ENCODE results near the gene PPIH. TPM values are rescaled to one million over a fixed set of nuclear protein-coding genes. Genes with fewer than 3 reads are reported as not detected.
A peak's percentile ranks its signal among the peaks of the same experiment; 100 is the strongest.

The PPIH gene
- total RNA-seq, 4 donors from 2014 or later = 12.5 to 17.2 (median 15.0) TPM

DNA sequence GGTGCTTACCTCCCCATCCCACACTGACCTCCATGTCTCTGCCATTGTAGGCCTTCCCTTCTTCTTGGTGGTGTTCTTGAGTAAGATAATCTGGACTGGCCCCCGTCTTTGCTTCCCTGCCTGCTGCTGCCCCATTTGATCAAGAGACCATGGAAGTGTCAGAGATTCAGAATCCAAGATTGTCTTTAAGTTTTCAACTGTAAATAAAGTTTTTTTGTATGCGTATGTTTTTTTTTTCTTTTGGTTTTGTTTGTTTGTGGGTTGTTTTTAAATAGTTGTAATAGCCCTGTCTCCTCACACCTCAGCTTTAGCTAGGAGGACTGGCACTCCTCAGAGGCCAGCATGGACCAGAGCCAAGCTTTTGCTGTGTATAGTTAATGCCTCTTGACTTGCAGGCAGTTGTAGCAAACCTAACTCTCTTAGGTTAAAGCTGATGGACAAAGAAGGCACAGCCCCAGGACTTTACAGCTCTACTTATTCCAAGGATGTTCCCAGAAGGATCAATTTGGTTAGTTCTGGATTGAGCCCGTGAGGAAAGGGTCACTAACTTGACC, 18.4 kb downstream of the PPIH start:
- DNase-seq (ENCODE audit: extremely low spot score) = no peak
- peaks cover 3 to 37% (median 14%) of the 10 kb centered on the region in 4 donors for H3K36me3 ChIP-seq
- no peaks in the 10 kb centered on the region for H3K9me3 ChIP-seq
- H3K27me3 ChIP-seq = no peaks in the 10 kb centered on the region
- WGBS = 95% methylated on average over 3 of the region's 3 CpGs
- H3K27ac ChIP-seq (replicated peaks in 1 of 4) = no peak overlapping the region
- intact Hi-C loops (cut with DNase I) = no loop called here
- no peak overlapping the region for H3K4me3 ChIP-seq
- peaks cover 14 to 23% (median 19%) of the 10 kb centered on the region in 4 donors for H3K4me1 ChIP-seq
- TF ChIP-seq EP300 (IDR thresholded peaks at IDR 0.05) (no peak), POLR2AphosphoS5 (IDR thresholded peaks at IDR 0.05) (no peak)

- peaks cover 3 to 28% (median 19%) of the 10 kb centered on the region in 4 donors for H3K36me3 ChIP-seq
- 86% methylated on average over 10 of the region's 10 CpGs for WGBS
- peaks cover 26 to 35% (median 31%) of the 10 kb centered on the region in 4 donors for H3K4me1 ChIP-seq
- TF ChIP-seq POLR2AphosphoS5 (IDR thresholded peaks at IDR 0.05) (no peak), CTCF (IDR thresholded peaks at IDR 0.05) (no peak)
- H3K9me3 ChIP-seq = no peaks in the 10 kb centered on the region
- H3K27ac ChIP-seq (replicated peaks in 1 of 4) = no peak overlapping the region
- intact Hi-C loops (cut with DNase I) = no loop called here
- H3K4me3 ChIP-seq = no peak overlapping the region
- H3K27me3 ChIP-seq = no peaks in the 10 kb centered on the region
- DNase-seq (ENCODE audit: extremely low spot score) = no peak
These were observed 21.3 kb downstream of the PPIH start for GRCh38 chr1:42679364-42679983.

DNA sequence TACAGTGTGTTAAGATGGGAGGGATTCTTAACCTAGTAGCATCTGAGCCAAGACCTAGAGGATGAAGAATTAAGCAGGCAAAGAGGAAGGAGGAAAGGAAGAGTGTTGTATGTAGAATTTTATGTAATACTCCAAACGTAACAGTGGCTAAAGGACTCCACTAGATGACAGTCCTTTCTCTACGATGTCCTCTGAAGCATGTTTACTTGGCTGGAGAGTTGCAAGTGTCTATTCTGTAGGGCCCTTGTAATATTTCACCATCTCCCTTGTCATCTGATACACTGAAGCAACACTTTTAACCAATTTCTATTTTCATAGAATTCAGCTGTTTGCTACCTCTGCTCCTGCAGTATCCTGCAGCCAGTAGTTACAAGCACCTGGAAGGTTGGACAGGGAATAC, 21.8 kb downstream of the PPIH start:
- Histone ChIP-seq H3K27me3 (no peaks in the 10 kb centered on the region), H3K36me3 (peaks cover 3 to 22% (median 15%) of the 10 kb centered on the region in 4 donors), H3K4me3 (no peak overlapping the region), H3K4me1 (peaks cover 32 to 38% (median 34%) of the 10 kb centered on the region in 4 donors), H3K27ac (replicated peaks in 1 of 4) (no peak overlapping the region), H3K9me3 (no peaks in the 10 kb centered on the region)
- intact Hi-C loops (cut with DNase I) = loop anchor here (10.0 kb wide), 2 partner anchors 215 to 345 kb away; partner anchors contain the start of genes CCDC30 and FOXJ3
- no peak for DNase-seq (ENCODE audit: extremely low spot score)
- 72% methylated on average over 2 of the region's 2 CpGs for WGBS
- TF ChIP-seq CTCF (IDR thresholded peaks at IDR 0.05) (no peak), EP300 (IDR thresholded peaks at IDR 0.05) (no peak), POLR2AphosphoS5 (IDR thresholded peaks at IDR 0.05) (no peak), POLR2A (IDR thresholded peaks at IDR 0.05; ENCODE audit: low read depth) (no peak)

DNA sequence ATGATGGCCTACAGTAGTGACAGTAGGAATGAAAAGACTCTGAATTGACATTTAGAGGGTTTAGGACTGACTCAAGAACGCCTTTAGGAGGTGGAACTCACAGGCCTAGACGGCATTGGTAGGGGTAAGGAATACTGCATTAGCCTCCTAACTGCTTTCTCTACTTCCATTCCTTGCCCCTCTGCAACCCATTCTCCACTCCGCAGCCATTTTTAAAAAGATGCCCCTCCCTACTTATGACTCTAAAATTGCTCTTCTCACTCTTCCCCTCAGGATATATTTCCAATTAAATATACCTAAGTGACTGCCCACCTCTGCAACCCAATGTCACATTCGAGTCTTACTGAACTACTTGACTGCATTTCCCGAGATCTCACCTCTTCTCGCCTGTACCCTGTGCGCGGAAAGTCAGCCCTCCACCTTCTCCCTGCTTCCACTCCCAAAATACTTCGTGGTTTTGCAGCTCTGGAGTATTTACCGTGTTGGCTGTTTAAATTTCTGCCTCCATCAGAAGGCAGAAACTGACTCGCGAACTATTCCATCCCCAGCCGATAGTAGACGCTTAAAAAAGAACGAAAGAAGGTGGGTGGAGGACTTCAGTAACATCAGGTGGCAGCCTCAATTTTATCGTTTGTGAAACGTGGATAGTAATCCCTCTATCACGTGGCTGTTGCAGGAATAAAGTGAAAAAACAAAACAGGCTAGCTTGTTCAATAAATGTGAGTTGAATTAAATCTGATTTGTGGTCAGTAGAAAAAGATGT, 22.9 kb downstream of the PPIH start:
- H3K27ac ChIP-seq (replicated peaks in 1 of 4) = peak overlapping the region; percentile 96 to 99 (median 98)
- intact Hi-C loops (cut with DNase I) = loop anchor here (10.0 kb wide), 2 partner anchors 216 to 346 kb away; partner anchors contain the start of genes CCDC30 and FOXJ3
- peak overlapping the region; percentile 95 to 98 (median 96) for H3K4me3 ChIP-seq
- no peaks in the 10 kb centered on the region for H3K9me3 ChIP-seq
- TF ChIP-seq POLR2AphosphoS5 (IDR thresholded peaks at IDR 0.05) (no peak), CTCF (IDR thresholded peaks at IDR 0.05) (no peak), EP300 (IDR thresholded peaks at IDR 0.05) (no peak), POLR2A (IDR thresholded peaks at IDR 0.05; ENCODE audit: low read depth) (no peak)
- H3K27me3 ChIP-seq = no peaks in the 10 kb centered on the region
- DNase-seq (ENCODE audit: extremely low spot score) = no peak
- WGBS = 4% methylated on average over 18 of the region's 18 CpGs
- peaks cover 42 to 48% (median 45%) of the 10 kb centered on the region in 4 donors for H3K4me1 ChIP-seq
- peaks cover 0 to 14% (median 6%) of the 10 kb centered on the region in 4 donors for H3K36me3 ChIP-seq
